HG03175 (cell line): ENCODE measurements around the gene ZFPM1.
"Not testable (repeated sequence)": the region's sequence is repeated elsewhere in the genome, so short reads cannot be mapped to it uniquely, and the experiment has no call there.

Experiments
- ATAC-seq: cut with Tn5 transposase; IDR thresholded peaks from one replicate; pipeline ENCODE4 v1.9.1; 2021; ENCODE audit warnings: mild to moderate bottlenecking, moderate library complexity; ENCODE audit not compliant: unreplicated experiment

The ZFPM1 gene

GRCh38 chr16:88478889-88479792, 26.1 kb downstream of the ZFPM1 start:
- no peak for ATAC-seq

GRCh38 chr16:88479793-88480760, 27.0 kb downstream of the ZFPM1 start:
- ATAC-seq = peak; percentile 49

- no peak for ATAC-seq
Observed at GRCh38 chr16:88480829-88481228, 27.7 kb downstream of the ZFPM1 start.

- no peak for ATAC-seq
Observed at GRCh38 chr16:88481851-88482250, 28.8 kb downstream of the ZFPM1 start.

- ATAC-seq = no peak
Observed at GRCh38 chr16:88482630-88483391, 29.7 kb downstream of the ZFPM1 start.

GRCh38 chr16:88483392-88483641, 30.2 kb downstream of the ZFPM1 start:
- ATAC-seq = no peak

- ATAC-seq = no peak
Observed at GRCh38 chr16:88484505-88485365, 31.7 kb downstream of the ZFPM1 start.

GRCh38 chr16:88485366-88485741, 32.3 kb downstream of the ZFPM1 start:
- ATAC-seq = not testable (repeated sequence)

GRCh38 chr16:88486398-88487123, 33.5 kb downstream of the ZFPM1 start:
- no peak for ATAC-seq

- ATAC-seq = no peak
Observed at GRCh38 chr16:88487124-88487432, 34.0 kb downstream of the ZFPM1 start.

- ATAC-seq = no peak
Observed at GRCh38 chr16:88487920-88488851, 35.1 kb downstream of the ZFPM1 start.

GRCh38 chr16:88489163-88489741, 36.2 kb downstream of the ZFPM1 start:
- ATAC-seq = no peak

GRCh38 chr16:88491001-88491559, 38.0 kb downstream of the ZFPM1 start:
- ATAC-seq = no peak

GRCh38 chr16:88491560-88492310, 38.7 kb downstream of the ZFPM1 start:
- no peak for ATAC-seq

GRCh38 chr16:88493879-88494278, 40.8 kb downstream of the ZFPM1 start:
- ATAC-seq = no peak

GRCh38 chr16:88494335-88495154, 41.5 kb downstream of the ZFPM1 start:
- ATAC-seq = no peak
